ENCODE results near the gene PKD2L1. TPM values are rescaled to one million over a fixed set of nuclear protein-coding genes. Genes with fewer than 3 reads are reported as not detected.
A peak's percentile ranks its signal among the peaks of the same experiment; 100 is the strongest.

PKD2L1 gene
- total and polyA plus RNA-seq, 9 of the 15 experiments (the other 6 are each of a cell fraction or from before 2014, with no cell fraction given) = not detected

DNA sequence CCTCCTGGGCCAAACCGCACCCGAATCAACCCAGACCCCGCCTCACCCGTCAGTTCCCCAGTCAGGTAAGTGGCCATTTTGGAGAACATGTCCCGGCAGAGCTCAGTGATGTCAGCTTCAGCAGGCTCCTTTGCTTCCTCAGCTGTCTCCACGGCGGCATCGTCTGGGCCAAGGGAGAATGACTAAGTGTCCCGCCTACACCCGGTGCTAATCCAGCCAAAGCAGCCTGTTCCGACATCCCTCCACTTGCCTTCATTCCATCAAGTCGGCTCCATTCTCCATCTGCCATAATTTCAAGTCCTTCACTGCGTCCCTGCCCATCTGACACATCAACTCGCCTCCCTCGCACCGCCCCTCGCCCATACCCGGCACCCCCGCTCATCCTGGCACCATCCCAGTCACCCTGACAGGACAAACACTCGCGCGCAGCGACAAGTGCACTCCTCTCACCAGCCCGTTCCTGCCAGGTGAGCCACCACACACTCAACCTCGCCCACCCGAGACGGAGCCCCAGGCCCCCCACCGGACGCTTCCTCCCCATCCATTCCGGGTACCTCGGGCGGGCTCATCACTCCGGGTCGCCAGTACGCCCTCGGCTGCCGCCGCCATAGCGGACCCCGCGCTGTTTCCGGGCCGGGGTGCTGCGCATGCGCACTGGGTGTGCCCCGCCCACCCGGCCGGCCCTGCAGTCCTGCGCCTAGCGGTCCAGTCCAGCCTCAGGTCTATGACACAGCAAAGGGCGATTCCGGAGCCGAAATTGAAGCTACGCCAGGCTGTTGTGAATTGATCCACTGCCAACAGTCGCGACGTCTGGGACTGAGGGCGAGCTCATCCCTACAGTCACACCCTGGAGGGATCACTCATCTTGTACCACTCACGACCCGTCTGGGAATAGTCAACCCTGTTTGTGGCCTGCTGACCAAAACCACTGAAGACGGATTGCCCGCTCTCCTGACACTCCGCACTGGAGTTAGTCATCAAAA is 43.7 kb downstream of the PKD2L1 start, which contains the start of gene BLOC1S2 (continued):
- peak; percentile 97 to 98 for TF ChIP-seq NRF1 (conservative IDR thresholded peaks at IDR 0.05 in 1 of 2, IDR thresholded peaks at IDR 0.05 in 1 of 2)
- peak; percentile 42 for TF ChIP-seq TAF7 (tag; IDR thresholded peaks at IDR 0.05)
- TF ChIP-seq NUFIP1 (IDR thresholded peaks at IDR 0.05; ENCODE audit: partially characterized antibody) = no peak
- no peak for TF ChIP-seq ZNF174 (CRISPR knock-in tag; IDR thresholded peaks at IDR 0.05)
- TF ChIP-seq PHF20 (IDR thresholded peaks at IDR 0.05; ENCODE audit: partially characterized antibody) = peak; percentile 82
- no peak for TF ChIP-seq ZNF583 (CRISPR knock-in tag; IDR thresholded peaks at IDR 0.05)
- 0 out of 2 replicates have a peak, but pooled peaks have one; percentile 41 for TF ChIP-seq SP1 (CRISPR knock-in tag; IDR thresholded peaks at IDR 0.05)
- TF ChIP-seq RBBP5 (IDR thresholded peaks at IDR 0.05; ENCODE audit: borderline replicate concordance, insufficient read depth, low read length, poor library complexity, severe bottlenecking) = peak; percentile 80
- TF ChIP-seq ATF7 (IDR thresholded peaks at IDR 0.05) = 0 out of 2 replicates have a peak, but pooled peaks have one; percentile 38
- no peak for TF ChIP-seq ZNF134 (CRISPR knock-in tag; conservative IDR thresholded peaks at IDR 0.05)
- TF ChIP-seq BCOR (IDR thresholded peaks at IDR 0.05) = peak; percentile 36; the same call in 1 of the 2 replicates
- peak; percentile 96 for TF ChIP-seq RBFOX2 (IDR thresholded peaks at IDR 0.05; ENCODE audit: low read depth, low read length)
- TF ChIP-seq, protein P1, sequence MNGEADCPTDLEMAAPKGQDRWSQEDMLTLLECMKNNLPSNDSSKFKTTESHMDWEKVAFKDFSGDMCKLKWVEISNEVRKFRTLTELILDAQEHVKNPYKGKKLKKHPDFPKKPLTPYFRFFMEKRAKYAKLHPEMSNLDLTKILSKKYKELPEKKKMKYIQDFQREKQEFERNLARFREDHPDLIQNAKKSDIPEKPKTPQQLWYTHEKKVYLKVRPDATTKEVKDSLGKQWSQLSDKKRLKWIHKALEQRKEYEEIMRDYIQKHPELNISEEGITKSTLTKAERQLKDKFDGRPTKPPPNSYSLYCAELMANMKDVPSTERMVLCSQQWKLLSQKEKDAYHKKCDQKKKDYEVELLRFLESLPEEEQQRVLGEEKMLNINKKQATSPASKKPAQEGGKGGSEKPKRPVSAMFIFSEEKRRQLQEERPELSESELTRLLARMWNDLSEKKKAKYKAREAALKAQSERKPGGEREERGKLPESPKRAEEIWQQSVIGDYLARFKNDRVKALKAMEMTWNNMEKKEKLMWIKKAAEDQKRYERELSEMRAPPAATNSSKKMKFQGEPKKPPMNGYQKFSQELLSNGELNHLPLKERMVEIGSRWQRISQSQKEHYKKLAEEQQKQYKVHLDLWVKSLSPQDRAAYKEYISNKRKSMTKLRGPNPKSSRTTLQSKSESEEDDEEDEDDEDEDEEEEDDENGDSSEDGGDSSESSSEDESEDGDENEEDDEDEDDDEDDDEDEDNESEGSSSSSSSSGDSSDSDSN (IDR thresholded peaks at IDR 0.05; ENCODE audit: borderline replicate concordance in 1 of 2, low read depth in 2 of 2, low read length in 2 of 2) = no peak
- TF ChIP-seq, protein P2, sequence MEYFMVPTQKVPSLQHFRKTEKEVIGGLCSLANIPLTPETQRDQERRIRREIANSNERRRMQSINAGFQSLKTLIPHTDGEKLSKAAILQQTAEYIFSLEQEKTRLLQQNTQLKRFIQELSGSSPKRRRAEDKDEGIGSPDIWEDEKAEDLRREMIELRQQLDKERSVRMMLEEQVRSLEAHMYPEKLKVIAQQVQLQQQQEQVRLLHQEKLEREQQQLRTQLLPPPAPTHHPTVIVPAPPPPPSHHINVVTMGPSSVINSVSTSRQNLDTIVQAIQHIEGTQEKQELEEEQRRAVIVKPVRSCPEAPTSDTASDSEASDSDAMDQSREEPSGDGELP (CRISPR knock-in tag; IDR thresholded peaks at IDR 0.05; ENCODE audit: borderline replicate concordance) = peak; percentile 86
- no peak for TF ChIP-seq ZNF79 (CRISPR knock-in tag; IDR thresholded peaks at IDR 0.05; ENCODE audit: low read depth)
- no peak for TF ChIP-seq ETV6 (IDR thresholded peaks at IDR 0.05; ENCODE audit: borderline replicate concordance in 1 of 2, low read depth in 2 of 2, low read length in 1 of 2)
- TF ChIP-seq ETV6 (CRISPR knock-in tag; IDR thresholded peaks at IDR 0.05; ENCODE audit: borderline replicate concordance) = no peak
- TF ChIP-seq YY1 (IDR thresholded peaks at IDR 0.05; ENCODE audit: borderline replicate concordance in 1 of 3, control insufficient read depth in 1 of 3, extremely low read depth in 1 of 3, insufficient read depth in 3 of 3, insufficient read length in 1 of 3, insufficient replicate concordance in 2 of 3, low read depth in 1 of 3, low read length in 2 of 3) = peak; percentile 52 to 90 (median 88)
- TF ChIP-seq, protein P3, sequence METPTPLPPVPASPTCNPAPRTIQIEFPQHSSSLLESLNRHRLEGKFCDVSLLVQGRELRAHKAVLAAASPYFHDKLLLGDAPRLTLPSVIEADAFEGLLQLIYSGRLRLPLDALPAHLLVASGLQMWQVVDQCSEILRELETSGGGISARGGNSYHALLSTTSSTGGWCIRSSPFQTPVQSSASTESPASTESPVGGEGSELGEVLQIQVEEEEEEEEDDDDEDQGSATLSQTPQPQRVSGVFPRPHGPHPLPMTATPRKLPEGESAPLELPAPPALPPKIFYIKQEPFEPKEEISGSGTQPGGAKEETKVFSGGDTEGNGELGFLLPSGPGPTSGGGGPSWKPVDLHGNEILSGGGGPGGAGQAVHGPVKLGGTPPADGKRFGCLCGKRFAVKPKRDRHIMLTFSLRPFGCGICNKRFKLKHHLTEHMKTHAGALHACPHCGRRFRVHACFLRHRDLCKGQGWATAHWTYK (CRISPR knock-in tag; IDR thresholded peaks at IDR 0.05) = no peak
